Caco-2 (cell line): ENCODE results near the gene OXER1. TPM values are rescaled to one million over a fixed set of nuclear protein-coding genes. Genes with fewer than 3 reads are reported as not detected.

ENCODE experiments used
- BruUV-seq: library from RNA; stranded (reverse); fragments of 400-500 nt; replicated peaks from 2 replicates; lab custom pipeline; 2021; lab: Mats Ljungman, UMichigan
- CTCF ChIA-PET: fragments of 300-600 bp; sonication (Branson Sonifier 250); formaldehyde crosslinking; loops from one replicate; lab custom pipeline; 2022; ENCODE audit warnings: antibody characterized with exemption; lab: Charles Lee
- POLR2A ChIA-PET: fragments of 300-600 bp; sonication (Branson Sonifier 250); formaldehyde crosslinking; loops from one replicate; lab custom pipeline; 2022; ENCODE audit warnings: antibody characterized with exemption; lab: Charles Lee
- DNase-seq, 2 experiments: peaks; one replicate each; pipeline versions ENCODE4 v3.0.0 to v3.0.0-alpha.2; 2020 to 2022
- H3K27me3 ChIP-seq: replicated peaks from 2 replicates; pipeline ENCODE4 v1.6.0; 2011; ENCODE audit warnings: low read length; ENCODE audit not compliant: control insufficient read depth, insufficient read depth
- H3K36me3 ChIP-seq: 2 replicates; pipeline ENCODE4 v1.5.1; 2011; ENCODE audit warnings: low read length; ENCODE audit not compliant: control insufficient read depth, insufficient read depth
- H3K4me1 ChIP-seq: fragments of 250-450 bp; sonication (Bioruptor Pico); 2 replicates; pipeline ENCODE4 v1.5.1; 2020; ENCODE audit warnings: mild to moderate bottlenecking
- H3K4me3 ChIP-seq: 2 replicates; pipeline ENCODE4 v1.5.1; 2011; ENCODE audit warnings: low read depth, mild to moderate bottlenecking, control low read depth, low read length
- H3K9me3 ChIP-seq: fragments of 250-450 bp; sonication (Bioruptor Pico); 2 replicates; pipeline ENCODE4 v1.5.1; 2020; ENCODE audit warnings: mild to moderate bottlenecking, moderate library complexity
- H3K27ac Mint-ChIP-seq: one replicate; pipeline ENCODE4 v1.8.0; 2022; ENCODE audit warnings: mixed read lengths; ENCODE audit not compliant: unreplicated experiment
- H3K27me3 Mint-ChIP-seq: one replicate; pipeline ENCODE4 v1.8.0; 2022; ENCODE audit warnings: mixed read lengths; ENCODE audit not compliant: insufficient read depth, unreplicated experiment
- H3K36me3 Mint-ChIP-seq: one replicate; pipeline ENCODE4 v1.8.0; 2022; ENCODE audit warnings: mild to moderate bottlenecking, mixed read lengths; ENCODE audit not compliant: insufficient read depth, unreplicated experiment
- H3K4me1 Mint-ChIP-seq: one replicate; pipeline ENCODE4 v1.8.0; 2022; ENCODE audit warnings: low read depth, mixed read lengths; ENCODE audit not compliant: unreplicated experiment
- H3K4me3 Mint-ChIP-seq: one replicate; pipeline ENCODE4 v1.8.0; 2022; ENCODE audit warnings: mild to moderate bottlenecking, moderate library complexity, mixed read lengths; ENCODE audit not compliant: unreplicated experiment
- H3K9me3 Mint-ChIP-seq: one replicate; pipeline ENCODE4 v1.8.0; 2022; ENCODE audit warnings: mixed read lengths; ENCODE audit not compliant: unreplicated experiment
- CTCF ChIP-seq, 2 experiments: fragments of 200-600 bp in 1 of 2; IDR thresholded peaks; 1 replicate in 1 of 2; 2 replicates in 1 of 2; pipeline versions ENCODE4 v1.5.1 to v1.8.0; 2011 to 2022; ENCODE audit warnings: antibody characterized with exemption in 1 of 2, control low read depth in 1 of 2, inconsistent platforms in 1 of 2, low read depth in 1 of 2, low read length in 1 of 2, mild to moderate bottlenecking in 1 of 2, moderate library complexity in 1 of 2; ENCODE audit not compliant: insufficient read depth in 1 of 2, severe bottlenecking in 1 of 2, unreplicated experiment in 1 of 2
- intact Hi-C: fragments of 100-400 bp; cut with micrococcal nuclease; formaldehyde crosslinking; loops from one replicate; pipeline ENCODE4 v1.10.0; 2022; ENCODE audit not compliant: unreplicated experiment
- total RNA-seq: library from RNA; stranded (reverse); gene quantifications from 2 replicates; pipeline ENCODE4 v1.2.3, GENCODE V29; 2022

OXER1 gene
- total RNA-seq, 1 experiment from 2014 or later, result 10.9 TPM

- H3K4me3 ChIP-seq, result no peak overlapping the region
- H3K4me3 Mint-ChIP-seq, result no peak overlapping the region
- intact Hi-C loops, result no loop called here
- H3K36me3 ChIP-seq, result no peaks in the 10 kb centered on the region
- TF ChIP-seq CTCF (IDR thresholded peaks at IDR 0.05; ENCODE audit: insufficient read depth in 1 of 2, low read depth in 1 of 2, low read length in 1 of 2, severe bottlenecking in 1 of 2, unreplicated experiment in 1 of 2), result no peak
- H3K27ac Mint-ChIP-seq, result no peak overlapping the region
- no peaks in the 10 kb centered on the region for H3K4me1 Mint-ChIP-seq
- CTCF ChIA-PET, result no interaction called here
- no peaks in the 10 kb centered on the region for H3K4me1 ChIP-seq
- no peaks in the 10 kb centered on the region for H3K36me3 Mint-ChIP-seq
- BruUV-seq, result no TSS peak
- H3K27me3 Mint-ChIP-seq, result no peaks in the 10 kb centered on the region
- POLR2A ChIA-PET, result no interaction called here
- no peaks in the 10 kb centered on the region for H3K27me3 ChIP-seq
- no peaks in the 10 kb centered on the region for H3K9me3 ChIP-seq
- no peaks in the 10 kb centered on the region for H3K9me3 Mint-ChIP-seq
- DNase-seq, result no peak
Observed at GRCh38 chr2:42747422-42747821, 16.5 kb downstream of the OXER1 start.

DNA sequence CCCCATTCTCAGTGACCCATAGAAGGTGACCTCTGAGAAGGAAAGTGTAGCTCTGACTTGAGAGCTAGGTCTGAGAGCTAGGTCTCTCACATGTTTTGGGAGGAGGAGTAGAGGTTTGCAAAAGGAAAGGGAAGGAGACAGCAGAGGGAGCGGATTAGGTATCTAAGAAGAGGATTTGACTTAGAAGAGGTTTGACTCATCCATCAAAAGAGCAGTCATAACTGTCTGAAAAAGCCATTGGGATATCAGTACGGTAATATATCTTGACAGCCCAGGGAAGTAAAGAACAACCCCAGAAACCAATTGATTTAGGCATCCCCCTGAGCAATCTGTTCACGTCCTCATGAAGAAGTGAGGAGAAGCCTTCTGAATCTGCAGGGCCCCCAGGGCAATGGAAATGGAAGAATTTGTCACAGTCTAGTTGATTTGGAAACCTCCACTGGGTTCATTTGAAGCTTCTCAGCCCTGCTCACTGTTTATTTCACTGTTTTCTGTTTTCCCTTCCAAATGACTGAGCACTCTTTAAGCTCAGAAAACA lies 19.3 kb downstream of the OXER1 start:
- no peaks in the 10 kb centered on the region for H3K36me3 Mint-ChIP-seq
- H3K27me3 Mint-ChIP-seq, result no peaks in the 10 kb centered on the region
- no peaks in the 10 kb centered on the region for H3K9me3 Mint-ChIP-seq
- no peak overlapping the region for H3K27ac Mint-ChIP-seq
- H3K4me3 Mint-ChIP-seq, result no peak overlapping the region
- intact Hi-C loops, result no loop called here
- no peak for DNase-seq
- no peak for TF ChIP-seq CTCF (IDR thresholded peaks at IDR 0.05; ENCODE audit: insufficient read depth in 1 of 2, low read depth in 1 of 2, low read length in 1 of 2, severe bottlenecking in 1 of 2, unreplicated experiment in 1 of 2)
- ChIA-PET POLR2A (interaction anchor here (0.6 kb wide), 1 partner anchor 13 kb away, joined by 3 read pairs; no protein-coding TSS in a partner anchor), CTCF (no interaction called here)
- BruUV-seq, result no TSS peak
- no peaks in the 10 kb centered on the region for H3K9me3 ChIP-seq
- no peaks in the 10 kb centered on the region for H3K4me1 Mint-ChIP-seq
- no peak overlapping the region for H3K4me3 ChIP-seq
- no peaks in the 10 kb centered on the region for H3K4me1 ChIP-seq
- H3K27me3 ChIP-seq, result no peaks in the 10 kb centered on the region
- H3K36me3 ChIP-seq, result no peaks in the 10 kb centered on the region

- ChIA-PET CTCF (no interaction called here), POLR2A (no interaction called here)
- no peak for DNase-seq
- no peak overlapping the region for H3K4me3 Mint-ChIP-seq
- no peaks in the 10 kb centered on the region for H3K4me1 Mint-ChIP-seq
- H3K36me3 ChIP-seq, result no peaks in the 10 kb centered on the region
- H3K27ac Mint-ChIP-seq, result no peak overlapping the region
- no peaks in the 10 kb centered on the region for H3K27me3 ChIP-seq
- no peaks in the 10 kb centered on the region for H3K9me3 ChIP-seq
- TF ChIP-seq CTCF (IDR thresholded peaks at IDR 0.05; ENCODE audit: insufficient read depth in 1 of 2, low read depth in 1 of 2, low read length in 1 of 2, severe bottlenecking in 1 of 2, unreplicated experiment in 1 of 2), result no peak
- H3K9me3 Mint-ChIP-seq, result no peaks in the 10 kb centered on the region
- H3K36me3 Mint-ChIP-seq, result no peaks in the 10 kb centered on the region
- no peaks in the 10 kb centered on the region for H3K27me3 Mint-ChIP-seq
- BruUV-seq, result no TSS peak
- intact Hi-C loops, result no loop called here
- H3K4me3 ChIP-seq, result no peak overlapping the region
- H3K4me1 ChIP-seq, result no peaks in the 10 kb centered on the region
Observed at GRCh38 chr2:42743659-42743990, 20.3 kb downstream of the OXER1 start.
